Heart left ventricle (tissue), 16 donors: ENCODE measurements around the gene VSIG2. TPM values are rescaled to one million over a fixed set of nuclear protein-coding genes. Genes with fewer than 3 reads are reported as not detected.

Source experiments
- ATAC-seq, 4 donors: fragments of 200-7000 bp; cut with Tn5 transposase; one replicate each; pipeline ENCODE4 v1.9.1; 2020 to 2022; ENCODE audit warnings: moderate library complexity in 4 of 4, mild to moderate bottlenecking in 3 of 4, moderate number of reproducible peaks in 1 of 4
- DNase-seq, 5 donors: peaks; one replicate each; pipeline ENCODE4 v3.0.0-alpha.2; 2020
- H3K27ac ChIP-seq, 12 donors: fragments of 200-600 bp; sonication (generic) in 4 of 12; one replicate each; pipeline versions ENCODE4 v1.5.0 to v1.8.0; 2016 to 2022; ENCODE audit warnings: mild to moderate bottlenecking in 2 of 12
- H3K27me3 ChIP-seq, 9 donors: fragments of 200-600 bp; sonication (generic) in 2 of 9; one replicate each; pipeline versions ENCODE4 v1.5.1 to v1.8.0; 2016 to 2022; ENCODE audit warnings: mild to moderate bottlenecking in 3 of 9
- H3K36me3 ChIP-seq, 9 donors: fragments of 200-600 bp; sonication (generic) in 2 of 9; one replicate each; pipeline versions ENCODE4 v1.5.0 to v1.8.0; 2018 to 2022; ENCODE audit warnings: mild to moderate bottlenecking in 2 of 9
- H3K4me1 ChIP-seq, 12 donors: fragments of 200-600 bp; sonication (generic) in 4 of 12; one replicate each; pipeline versions ENCODE4 v1.5.0 to v1.8.0; 2016 to 2022; ENCODE audit warnings: mild to moderate bottlenecking in 3 of 12
- H3K4me3 ChIP-seq, 12 donors: fragments of 200-600 bp; sonication (generic) in 4 of 12; one replicate each; pipeline versions ENCODE4 v1.5.0 to v1.8.0; 2017 to 2022; ENCODE audit warnings: mild to moderate bottlenecking in 9 of 12, moderate library complexity in 4 of 12
- H3K9me3 ChIP-seq, 12 donors: fragments of 200-600 bp; sonication (generic) in 4 of 12; one replicate each; pipeline versions ENCODE4 v1.5.0 to v1.8.0; 2016 to 2022; ENCODE audit warnings: mild to moderate bottlenecking in 1 of 12
- POLR2A ChIP-seq, 2 donors: fragments of 450-650 bp; IDR thresholded peaks; one replicate each; pipeline ENCODE4 v1.6.1; 2017; ENCODE audit warnings: antibody characterized with exemption in 2 of 2, mild to moderate bottlenecking in 2 of 2, moderate library complexity in 2 of 2
- WGBS, 4 donors: extraction: QIAGEN DNeasy Blood & Tissue Kit in 2 of 4; methylation state at CpG; one replicate each; pipeline versions ENCODE4 v1.1.5 to v1.1.7; 2013 to 2018; 5-methylcytosine and 5-hydroxymethylcytosine counted together
- intact Hi-C, 10 donors: fragments of 100-400 bp; cut with DNase I; formaldehyde crosslinking; loops; one replicate each; pipeline versions ENCODE4 v1.11.1 to v1.14.2; 2022
- polyA plus RNA-seq, 2 donors: library from polyadenylated mRNA; stranded (reverse); fragments of 200-250 nt; gene quantifications; one replicate each; pipeline ENCODE4 v1.2.3, GENCODE V29; 2013
- total RNA-seq, 9 donors: library from RNA; depleted of rRNA in 2 of 9; stranded (reverse); fragments of >200 nt in 2 of 9; fragmentation: NEBNext Ultra II Directional in 3 of 9; extraction: Animal tissue kit (Norgen Biotek cat#: 25700) in 3 of 9; gene quantifications; one replicate each; pipeline versions ENCODE4 v1.1.0 to v1.2.4, GENCODE V29; 2016 to 2023
- TF ChIP-seq, protein P1 (sequence below), 12 donors: fragments of 200-600 bp; sonication (generic) in 4 of 12; IDR thresholded peaks; one replicate each; pipeline versions ENCODE4 v1.5.0 to v1.8.0; 2018 to 2022; ENCODE audit warnings: antibody characterized with exemption in 12 of 12, mild to moderate bottlenecking in 5 of 12
- donor health status: ischemic (EF 13 %, LVEDD 7.1; RV severe dilation, severe dysfunction).
- donor health status: healthy with polysubstance abuse.
- donor health status: DM: no; HTN: yes; CAD: no.
- donor health status: DM: no; HTN: no; CAD: no.
- donor health status: ischemic (EF 25% LVEDD 6.9; RV normal size, moderate dysfunction).
- donor health status: ischemic (EF 25% LVEDD 5.7; RV mildly dilated, moderate dysfunction).
- donor health status: healthy.
- donor health status: DM: yes; HTN: yes; CAD: no.
- donor health status: ischemic (EF 35%, LVEDD 5.7; RV mildly dilated, moderate dysfunction).
- donor health status: nonischemic (EF 11% LVEDD 7.7; RV severe dilation, severe dysfunction).
- donor health status: DM: yes; HTN: yes; CAD: no.
- donor health status: PGD.
- donor health status: ischemic (EF 29% LVEDD 5.4; RV normal size, mild dysfunction).
- donor health status: nonischemic (EF 23%, LVEDD 6.1; RV moderate dilation, normal function).

The VSIG2 gene
- total and polyA plus RNA-seq, 11 donors, result 0.42 to 4.8 (median 1.3) TPM

DNA sequence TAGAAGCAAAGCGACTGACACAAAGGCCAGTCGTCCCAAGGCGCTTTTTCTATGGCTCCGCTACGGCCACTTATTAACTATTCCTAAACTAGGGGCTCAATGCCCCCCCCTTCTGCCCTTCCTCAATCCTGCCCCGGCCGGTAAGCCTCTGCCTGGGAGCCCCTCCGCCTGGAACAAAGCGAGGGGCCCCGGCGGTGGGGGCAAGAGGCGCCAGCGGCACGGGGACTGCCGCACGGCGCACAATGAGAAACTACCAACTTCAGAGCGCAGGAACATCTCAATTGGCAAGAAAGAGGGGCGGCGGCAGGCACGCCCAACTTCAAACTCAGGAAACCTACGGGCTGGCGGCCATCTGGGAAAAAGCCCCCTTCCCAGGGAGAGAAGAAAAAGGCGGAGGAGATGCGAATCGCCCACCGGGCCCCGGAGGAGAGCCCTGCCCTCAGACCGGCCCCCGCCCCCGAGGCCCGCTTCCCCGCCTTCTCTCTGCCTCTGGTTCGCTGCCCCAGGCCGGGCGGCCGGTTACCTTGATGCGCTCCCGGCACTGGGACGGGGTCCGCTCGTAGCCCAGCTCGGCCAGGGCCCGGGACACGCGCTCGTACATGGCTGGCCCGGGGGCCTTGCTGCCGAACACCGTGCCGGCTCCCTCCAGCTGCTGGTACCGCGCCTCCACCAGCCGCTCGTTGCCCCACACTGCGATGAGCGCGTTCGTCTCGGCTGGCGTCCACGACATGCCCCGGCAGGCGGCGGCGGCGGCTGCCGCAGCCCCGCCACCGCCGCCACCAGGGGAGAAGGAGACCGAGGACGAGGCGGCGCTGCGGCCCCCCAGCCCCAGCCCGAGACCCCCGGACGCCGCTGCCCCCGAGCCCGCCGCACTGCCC is 47.5 kb upstream of the VSIG2 start:
- ATAC-seq (peak in 2 of 4 donors; percentile 37 to 44), DNase-seq (peak; percentile 27 to 66 (median 31))
- peak overlapping the region; percentile 71 to 94 (median 88) for H3K4me3 ChIP-seq
- peaks cover 0 to 4% (median 0%) of the 10 kb centered on the region in 9 donors for H3K36me3 ChIP-seq
- no peaks in the 10 kb centered on the region for H3K27me3 ChIP-seq
- peak overlapping the region; percentile 90 to 100 (median 98) for H3K27ac ChIP-seq
- no peaks in the 10 kb centered on the region for H3K9me3 ChIP-seq
- TF ChIP-seq POLR2A (IDR thresholded peaks at IDR 0.05), result no peak
- TF ChIP-seq, protein P1, sequence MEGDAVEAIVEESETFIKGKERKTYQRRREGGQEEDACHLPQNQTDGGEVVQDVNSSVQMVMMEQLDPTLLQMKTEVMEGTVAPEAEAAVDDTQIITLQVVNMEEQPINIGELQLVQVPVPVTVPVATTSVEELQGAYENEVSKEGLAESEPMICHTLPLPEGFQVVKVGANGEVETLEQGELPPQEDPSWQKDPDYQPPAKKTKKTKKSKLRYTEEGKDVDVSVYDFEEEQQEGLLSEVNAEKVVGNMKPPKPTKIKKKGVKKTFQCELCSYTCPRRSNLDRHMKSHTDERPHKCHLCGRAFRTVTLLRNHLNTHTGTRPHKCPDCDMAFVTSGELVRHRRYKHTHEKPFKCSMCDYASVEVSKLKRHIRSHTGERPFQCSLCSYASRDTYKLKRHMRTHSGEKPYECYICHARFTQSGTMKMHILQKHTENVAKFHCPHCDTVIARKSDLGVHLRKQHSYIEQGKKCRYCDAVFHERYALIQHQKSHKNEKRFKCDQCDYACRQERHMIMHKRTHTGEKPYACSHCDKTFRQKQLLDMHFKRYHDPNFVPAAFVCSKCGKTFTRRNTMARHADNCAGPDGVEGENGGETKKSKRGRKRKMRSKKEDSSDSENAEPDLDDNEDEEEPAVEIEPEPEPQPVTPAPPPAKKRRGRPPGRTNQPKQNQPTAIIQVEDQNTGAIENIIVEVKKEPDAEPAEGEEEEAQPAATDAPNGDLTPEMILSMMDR (IDR thresholded peaks at IDR 0.05), result no peak
- intact Hi-C loops, result loop anchor here in 3 of 10 donors (2.0 to 10.0 kb wide), 4 partner anchors 37 to 135 kb away; partner anchors contain the start of genes ESAM (in 2 of the 3), SIAE (in 1 of the 3) and SPA17 (in 1 of the 3)
- 0% methylated on average over 45 to 83 of the region's 83 CpGs for WGBS, 4 donors
- peaks cover 3 to 38% (median 32%) of the 10 kb centered on the region in 12 donors for H3K4me1 ChIP-seq

DNA sequence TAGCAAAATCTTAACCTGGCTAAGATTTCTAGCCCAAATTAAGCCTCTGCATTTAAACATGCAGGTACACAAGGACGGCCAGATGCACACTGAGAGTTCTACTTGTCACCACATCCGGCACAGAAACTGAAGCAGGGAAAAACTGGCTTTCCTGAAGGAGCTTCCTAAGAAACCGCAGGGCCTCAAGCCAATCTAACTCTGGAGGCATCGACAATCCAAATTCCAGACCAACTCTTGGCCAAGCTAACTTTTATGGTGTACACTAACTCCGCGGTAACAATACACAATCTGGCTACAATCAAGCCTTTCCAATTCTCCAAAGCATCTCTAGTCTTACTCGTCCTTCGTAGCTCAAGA is 46.9 kb upstream of the VSIG2 start:
- H3K27me3 ChIP-seq, result no peaks in the 10 kb centered on the region
- H3K27ac ChIP-seq, result peak overlapping the region in 9 of 12 donors; percentile 90 to 100 (median 98)
- H3K4me3 ChIP-seq, result peak overlapping the region in 11 of 12 donors; percentile 71 to 94 (median 87)
- WGBS, 4 donors, result 1 to 6% (median 2%) methylated on average over 8 of the region's 8 CpGs
- ATAC-seq (no peak), DNase-seq (no peak)
- intact Hi-C loops, result loop anchor here in 3 of 10 donors (5.0 to 10.0 kb wide), 3 partner anchors 37 to 134 kb away; partner anchors contain the start of genes ESAM (in 2 of the 3), SIAE (in 1 of the 3) and SPA17 (in 1 of the 3)
- TF ChIP-seq POLR2A (IDR thresholded peaks at IDR 0.05), result no peak
- TF ChIP-seq, protein P1 (IDR thresholded peaks at IDR 0.05), result no peak
- H3K4me1 ChIP-seq, result peaks cover 3 to 38% (median 32%) of the 10 kb centered on the region in 12 donors
- peaks cover 0 to 4% (median 0%) of the 10 kb centered on the region in 9 donors for H3K36me3 ChIP-seq
- no peaks in the 10 kb centered on the region for H3K9me3 ChIP-seq

DNA sequence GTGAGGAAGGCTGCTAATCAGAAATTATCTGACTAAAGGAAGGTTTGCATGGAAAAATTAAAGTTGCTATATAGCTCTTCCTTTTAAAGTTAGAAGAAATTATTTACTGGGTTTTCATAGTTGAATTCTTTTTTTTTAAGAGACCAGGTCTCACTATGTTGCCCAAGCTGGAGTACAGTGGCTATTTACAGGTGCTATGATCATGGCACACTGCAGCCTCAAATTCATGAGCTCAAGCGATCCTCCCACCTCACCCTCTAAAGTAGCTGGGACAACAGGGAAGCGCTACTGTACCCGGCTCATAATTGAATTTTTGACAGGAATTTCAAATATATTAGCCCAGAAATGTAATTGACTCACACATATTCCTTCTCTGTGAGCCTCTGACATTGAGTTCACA is 44.3 kb upstream of the VSIG2 start:
- 85 to 90% (median 88%) methylated on average over 3 of the region's 3 CpGs for WGBS, 4 donors
- intact Hi-C loops, result loop anchor here in 3 of 10 donors (5.0 to 10.0 kb wide), 3 partner anchors 34 to 132 kb away; partner anchors contain the start of genes ESAM (in 2 of the 3), SIAE (in 1 of the 3) and SPA17 (in 1 of the 3)

More for the DNA sequence above, 44.3 kb upstream of the VSIG2 start:
- Histone ChIP-seq H3K4me1 (peaks cover 3 to 48% (median 36%) of the 10 kb centered on the region in 12 donors), H3K36me3 (peaks cover 0 to 4% (median 0%) of the 10 kb centered on the region in 9 donors), H3K27ac (no peak overlapping the region), H3K27me3 (no peaks in the 10 kb centered on the region), H3K4me3 (no peak overlapping the region), H3K9me3 (no peaks in the 10 kb centered on the region)
- ATAC-seq (no peak), DNase-seq (no peak)
- TF ChIP-seq, protein P1 (IDR thresholded peaks at IDR 0.05), result no peak
- no peak for TF ChIP-seq POLR2A (IDR thresholded peaks at IDR 0.05)
